HepG2 (cell line): ENCODE data around the gene NME9. TPM values are rescaled to one million over a fixed set of nuclear protein-coding genes. Genes with fewer than 3 reads are reported as not detected.

Source experiments
- AGO2 ChIP-seq: fragments of 200-400 bp; formaldehyde crosslinking; optimal IDR thresholded peaks from 2 replicates; pipeline ENCODE3; 2017; ENCODE audit warnings: mild to moderate bottlenecking, low read depth, low read length, moderate library complexity
- CREM ChIP-seq, 2 experiments: sonication (generic) in 1 of 2; formaldehyde crosslinking in 1 of 2; IDR thresholded peaks; 2 replicates each; pipeline versions ENCODE4 v1.4.0 to v1.6.1; 2016 to 2020; ENCODE audit warnings: antibody characterized with exemption in 1 of 2, mild to moderate bottlenecking in 1 of 2, missing genetic modification reagents in 1 of 2
- EED ChIP-seq: sonication (generic); formaldehyde crosslinking; IDR thresholded peaks from 2 replicates; pipeline ENCODE4 v1.5.0; 2020; ENCODE audit warnings: mild to moderate bottlenecking, missing genetic modification reagents
- KDM5B ChIP-seq: sonication (generic); formaldehyde crosslinking; IDR thresholded peaks from 2 replicates; pipeline ENCODE4 v1.4.0; 2020; ENCODE audit warnings: missing genetic modification reagents, mild to moderate bottlenecking, borderline replicate concordance
- KLF13 ChIP-seq: sonication (generic); formaldehyde crosslinking; IDR thresholded peaks from 2 replicates; pipeline ENCODE4 v1.4.0; 2020; ENCODE audit warnings: mild to moderate bottlenecking, missing genetic modification reagents
- MAFK ChIP-seq, 2 experiments: IDR thresholded peaks in 1 of 2; conservative IDR thresholded peaks in 1 of 2; 2 replicates each; pipeline ENCODE4 v1.6.1; 2011; ENCODE audit warnings: improper control_type of control experiment in 2 of 2, low read length in 2 of 2
- MIER3 ChIP-seq: IDR thresholded peaks from 2 replicates; pipeline ENCODE4 v1.6.1; 2016; ENCODE audit warnings: missing compliant biosample characterization, borderline replicate concordance
- NFIB ChIP-seq: sonication (generic); formaldehyde crosslinking; IDR thresholded peaks from 2 replicates; pipeline ENCODE4 v1.9.0; 2021; ENCODE audit warnings: missing genetic modification reagents, mild to moderate bottlenecking, borderline replicate concordance
- SATB2 ChIP-seq: sonication (generic); formaldehyde crosslinking; IDR thresholded peaks from 2 replicates; pipeline ENCODE4 v1.5.0; 2020; ENCODE audit warnings: missing genetic modification reagents
- SCMH1 ChIP-seq: sonication (generic); formaldehyde crosslinking; IDR thresholded peaks from 2 replicates; pipeline ENCODE4 v1.9.0; 2021; ENCODE audit warnings: missing genetic modification reagents, mild to moderate bottlenecking, borderline replicate concordance
- TBX2 ChIP-seq: sonication (generic); formaldehyde crosslinking; IDR thresholded peaks from 2 replicates; pipeline ENCODE4 v1.5.0; 2020; ENCODE audit warnings: missing genetic modification reagents, mild to moderate bottlenecking, borderline replicate concordance
- XBP1 ChIP-seq: sonication (generic); formaldehyde crosslinking; IDR thresholded peaks from 2 replicates; pipeline ENCODE4 v1.5.0; 2020; ENCODE audit warnings: missing genetic modification reagents
- ZFP62 ChIP-seq: sonication (generic); formaldehyde crosslinking; IDR thresholded peaks from 2 replicates; pipeline ENCODE4 v1.4.0; 2020; ENCODE audit warnings: missing genetic modification reagents
- ZFYVE20 ChIP-seq: sonication (generic); formaldehyde crosslinking; IDR thresholded peaks from 2 replicates; pipeline ENCODE4 v1.8.0; 2023; ENCODE audit warnings: low read depth, mild to moderate bottlenecking, moderate library complexity, missing genetic modification reagents, borderline replicate concordance
- ZNF235 ChIP-seq: sonication (generic); formaldehyde crosslinking; IDR thresholded peaks from 2 replicates; pipeline ENCODE4 v1.8.1; 2023; ENCODE audit warnings: mild to moderate bottlenecking, missing genetic modification reagents, borderline replicate concordance
- ZNF431 ChIP-seq: sonication (generic); formaldehyde crosslinking; IDR thresholded peaks from 2 replicates; pipeline ENCODE4 v1.9.0; 2022; ENCODE audit warnings: missing genetic modification reagents, low read depth, mild to moderate bottlenecking, borderline replicate concordance
- ZNF616 ChIP-seq: sonication (generic); formaldehyde crosslinking; IDR thresholded peaks from 2 replicates; pipeline ENCODE4 v1.5.0; 2020; ENCODE audit warnings: low read depth, mild to moderate bottlenecking, missing genetic modification reagents
- ZNF841 ChIP-seq: sonication (generic); formaldehyde crosslinking; IDR thresholded peaks from 2 replicates; pipeline ENCODE4 v1.8.1; 2023; ENCODE audit warnings: missing genetic modification reagents, borderline replicate concordance
- polyA plus RNA-seq, 8 experiments: library from polyadenylated mRNA; depleted of rRNA in 3 of 8; stranded (reverse) in 7 of 8; unstranded in 1 of 8; fragments of >200 nt; fragmentation: Illumina TruSeq in 4 of 8; extraction: Trizol in 4 of 8; gene quantifications; 2 replicates each; pipeline versions ENCODE4 v1.2.1 to v1.2.3, GENCODE V29; 2011 to 2016; ENCODE audit warnings: low read depth in 4 of 8, missing spikeins in 1 of 8, mixed read lengths in 1 of 8; ENCODE audit not compliant: insufficient read depth in 1 of 8
- total RNA-seq, 5 experiments: library from RNA; depleted of rRNA; stranded (reverse); fragments of >200 nt; fragmentation: Illumina TruSeq; extraction: Trizol; gene quantifications; 2 replicates each; pipeline ENCODE4 v1.2.3, GENCODE V29; 2016; ENCODE audit warnings: low read depth in 1 of 5
- TF ChIP-seq, protein P1 (sequence below): sonication (generic); formaldehyde crosslinking; IDR thresholded peaks from 2 replicates; pipeline ENCODE4 v1.4.0; 2020; ENCODE audit warnings: missing genetic modification reagents, borderline replicate concordance
- TF ChIP-seq, protein P2 (sequence below): sonication (generic); formaldehyde crosslinking; IDR thresholded peaks from 2 replicates; pipeline ENCODE4 v1.9.0; 2021; ENCODE audit warnings: missing genetic modification reagents, borderline replicate concordance
- TF ChIP-seq, protein P3 (sequence below): sonication (generic); formaldehyde crosslinking; IDR thresholded peaks from 2 replicates; pipeline ENCODE4 v1.4.0; 2020; ENCODE audit warnings: missing genetic modification reagents

NME9 gene
- total and polyA plus RNA-seq, 2 of the 13 experiments (the other 11 are each of a cell fraction or from before 2014, with no cell fraction given), result not detected

DNA sequence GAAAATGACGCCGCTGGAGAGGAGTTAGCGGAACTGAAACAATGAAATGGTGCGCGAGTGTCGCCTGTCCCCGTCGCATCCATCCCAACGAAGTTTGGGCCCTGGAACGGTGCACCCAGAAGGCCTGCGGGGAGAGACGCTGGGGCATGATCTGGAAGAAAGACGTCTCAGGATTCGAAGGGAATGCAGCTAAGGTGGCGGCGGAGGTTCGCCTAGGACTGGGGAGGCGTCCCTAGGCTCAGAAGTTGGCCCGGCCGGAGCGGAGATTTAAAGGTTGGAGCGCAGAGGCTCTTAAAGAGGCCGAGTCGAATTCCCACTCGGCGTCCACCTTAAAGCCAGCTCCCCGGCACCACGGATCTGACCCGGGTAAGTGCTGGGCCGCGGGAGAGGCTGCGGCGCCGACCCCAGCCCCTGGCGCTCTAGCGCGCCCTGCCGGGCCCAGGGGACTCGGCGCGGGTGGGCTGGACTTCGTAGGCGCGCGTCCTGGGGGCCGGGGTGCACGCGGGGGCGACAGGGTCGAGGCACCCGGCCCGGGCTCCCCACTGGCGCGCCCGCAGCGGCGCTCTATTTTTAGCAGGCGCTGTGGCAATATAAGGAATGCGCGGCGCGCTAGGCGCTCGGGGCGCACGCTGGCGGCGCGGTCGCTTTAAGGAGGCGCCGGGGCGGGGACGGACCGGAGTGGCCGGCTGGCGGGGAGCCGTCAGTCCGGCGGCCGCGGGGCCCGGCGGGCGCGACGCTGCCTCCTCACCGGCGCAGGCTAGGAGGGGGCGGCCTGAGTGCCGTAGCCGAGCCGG lies 18.5 kb upstream of the NME9 start, which contains the start of gene MRAS (continued):
- TF ChIP-seq XBP1 (CRISPR knock-in tag), result no peak
- TF ChIP-seq KLF13 (CRISPR knock-in tag), result no peak
- no peak for TF ChIP-seq MIER3
- no peak for TF ChIP-seq NFIB (CRISPR knock-in tag)
- TF ChIP-seq ZNF616, result no peak
- TF ChIP-seq ZNF431 (CRISPR knock-in tag), result no peak; the same call in 1 of the 2 replicates
- no peak for TF ChIP-seq ZFYVE20 (CRISPR knock-in tag)
- TF ChIP-seq SATB2 (CRISPR knock-in tag), result no peak
- peak; percentile 71 for TF ChIP-seq KDM5B (CRISPR knock-in tag)
- TF ChIP-seq, protein P1, sequence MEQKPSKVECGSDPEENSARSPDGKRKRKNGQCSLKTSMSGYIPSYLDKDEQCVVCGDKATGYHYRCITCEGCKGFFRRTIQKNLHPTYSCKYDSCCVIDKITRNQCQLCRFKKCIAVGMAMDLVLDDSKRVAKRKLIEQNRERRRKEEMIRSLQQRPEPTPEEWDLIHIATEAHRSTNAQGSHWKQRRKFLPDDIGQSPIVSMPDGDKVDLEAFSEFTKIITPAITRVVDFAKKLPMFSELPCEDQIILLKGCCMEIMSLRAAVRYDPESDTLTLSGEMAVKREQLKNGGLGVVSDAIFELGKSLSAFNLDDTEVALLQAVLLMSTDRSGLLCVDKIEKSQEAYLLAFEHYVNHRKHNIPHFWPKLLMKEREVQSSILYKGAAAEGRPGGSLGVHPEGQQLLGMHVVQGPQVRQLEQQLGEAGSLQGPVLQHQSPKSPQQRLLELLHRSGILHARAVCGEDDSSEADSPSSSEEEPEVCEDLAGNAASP, result no peak
- no peak; the same call in 1 of the 2 replicates for TF ChIP-seq TBX2 (CRISPR knock-in tag)
- no peak for TF ChIP-seq ZFP62 (CRISPR knock-in tag)
- no peak for TF ChIP-seq MAFK (conservative IDR thresholded peaks at IDR 0.05 in 1 of 2, IDR thresholded peaks at IDR 0.05 in 1 of 2; ENCODE audit: low read length in 2 of 2)
- no peak for TF ChIP-seq AGO2
- TF ChIP-seq ZNF235, result no peak; the same call in 1 of the 2 replicates
- TF ChIP-seq EED (CRISPR knock-in tag), result no peak; the same call in 1 of the 2 replicates
- TF ChIP-seq, protein P2, sequence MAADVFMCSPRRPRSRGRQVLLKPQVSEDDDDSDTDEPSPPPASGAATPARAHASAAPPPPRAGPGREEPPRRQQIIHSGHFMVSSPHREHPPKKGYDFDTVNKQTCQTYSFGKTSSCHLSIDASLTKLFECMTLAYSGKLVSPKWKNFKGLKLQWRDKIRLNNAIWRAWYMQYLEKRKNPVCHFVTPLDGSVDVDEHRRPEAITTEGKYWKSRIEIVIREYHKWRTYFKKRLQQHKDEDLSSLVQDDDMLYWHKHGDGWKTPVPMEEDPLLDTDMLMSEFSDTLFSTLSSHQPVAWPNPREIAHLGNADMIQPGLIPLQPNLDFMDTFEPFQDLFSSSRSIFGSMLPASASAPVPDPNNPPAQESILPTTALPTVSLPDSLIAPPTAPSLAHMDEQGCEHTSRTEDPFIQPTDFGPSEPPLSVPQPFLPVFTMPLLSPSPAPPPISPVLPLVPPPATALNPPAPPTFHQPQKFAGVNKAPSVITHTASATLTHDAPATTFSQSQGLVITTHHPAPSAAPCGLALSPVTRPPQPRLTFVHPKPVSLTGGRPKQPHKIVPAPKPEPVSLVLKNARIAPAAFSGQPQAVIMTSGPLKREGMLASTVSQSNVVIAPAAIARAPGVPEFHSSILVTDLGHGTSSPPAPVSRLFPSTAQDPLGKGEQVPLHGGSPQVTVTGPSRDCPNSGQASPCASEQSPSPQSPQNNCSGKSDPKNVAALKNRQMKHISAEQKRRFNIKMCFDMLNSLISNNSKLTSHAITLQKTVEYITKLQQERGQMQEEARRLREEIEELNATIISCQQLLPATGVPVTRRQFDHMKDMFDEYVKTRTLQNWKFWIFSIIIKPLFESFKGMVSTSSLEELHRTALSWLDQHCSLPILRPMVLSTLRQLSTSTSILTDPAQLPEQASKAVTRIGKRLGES (CRISPR knock-in tag), result no peak
- no peak for TF ChIP-seq ZNF841 (CRISPR knock-in tag)
- TF ChIP-seq SCMH1, result no peak
- TF ChIP-seq, protein P3, sequence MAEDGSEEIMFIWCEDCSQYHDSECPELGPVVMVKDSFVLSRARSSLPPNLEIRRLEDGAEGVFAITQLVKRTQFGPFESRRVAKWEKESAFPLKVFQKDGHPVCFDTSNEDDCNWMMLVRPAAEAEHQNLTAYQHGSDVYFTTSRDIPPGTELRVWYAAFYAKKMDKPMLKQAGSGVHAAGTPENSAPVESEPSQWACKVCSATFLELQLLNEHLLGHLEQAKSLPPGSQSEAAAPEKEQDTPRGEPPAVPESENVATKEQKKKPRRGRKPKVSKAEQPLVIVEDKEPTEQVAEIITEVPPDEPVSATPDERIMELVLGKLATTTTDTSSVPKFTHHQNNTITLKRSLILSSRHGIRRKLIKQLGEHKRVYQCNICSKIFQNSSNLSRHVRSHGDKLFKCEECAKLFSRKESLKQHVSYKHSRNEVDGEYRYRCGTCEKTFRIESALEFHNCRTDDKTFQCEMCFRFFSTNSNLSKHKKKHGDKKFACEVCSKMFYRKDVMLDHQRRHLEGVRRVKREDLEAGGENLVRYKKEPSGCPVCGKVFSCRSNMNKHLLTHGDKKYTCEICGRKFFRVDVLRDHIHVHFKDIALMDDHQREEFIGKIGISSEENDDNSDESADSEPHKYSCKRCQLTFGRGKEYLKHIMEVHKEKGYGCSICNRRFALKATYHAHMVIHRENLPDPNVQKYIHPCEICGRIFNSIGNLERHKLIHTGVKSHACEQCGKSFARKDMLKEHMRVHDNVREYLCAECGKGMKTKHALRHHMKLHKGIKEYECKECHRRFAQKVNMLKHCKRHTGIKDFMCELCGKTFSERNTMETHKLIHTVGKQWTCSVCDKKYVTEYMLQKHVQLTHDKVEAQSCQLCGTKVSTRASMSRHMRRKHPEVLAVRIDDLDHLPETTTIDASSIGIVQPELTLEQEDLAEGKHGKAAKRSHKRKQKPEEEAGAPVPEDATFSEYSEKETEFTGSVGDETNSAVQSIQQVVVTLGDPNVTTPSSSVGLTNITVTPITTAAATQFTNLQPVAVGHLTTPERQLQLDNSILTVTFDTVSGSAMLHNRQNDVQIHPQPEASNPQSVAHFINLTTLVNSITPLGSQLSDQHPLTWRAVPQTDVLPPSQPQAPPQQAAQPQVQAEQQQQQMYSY, result 0 out of 2 replicates have a peak, but pooled peaks have one; percentile 47
- TF ChIP-seq CREM (IDR thresholded peaks at IDR 0.05), result no peak
- TF ChIP-seq CREM (CRISPR knock-in tag; IDR thresholded peaks at IDR 0.05), result no peak
